ENCODE data around the gene TMEM59L. TPM values are rescaled to one million over a fixed set of nuclear protein-coding genes. Genes with fewer than 3 reads are reported as not detected.

The TMEM59L gene
- not detected in 2 replicates for total RNA-seq (2013; cell fraction: nucleolus; rRNA removed)
- total RNA-seq (2014; rRNA removed) (0.06 TPM in 1 of 2 replicates, not detected in the other), total RNA-seq (2014; rRNA removed; fragmentation: Illumina TruSeq; extraction: Trizol) (not detected in 2 replicates), total RNA-seq (2021) (not detected in 2 replicates), polyA plus RNA-seq (2011; rRNA removed) (not detected in 2 replicates), polyA plus RNA-seq (2014; fragmentation: Illumina TruSeq; extraction: Trizol) (not detected in 2 replicates), polyA plus RNA-seq (2014; fragmentation: Nextera tagmentation; extraction: Ambion mirVana) (not detected), polyA plus RNA-seq (2014; rRNA removed) (not detected in 2 replicates), polyA plus RNA-seq (2016; fragmentation: Nextera tagmentation; extraction: Ambion mirVana) (not detected), polyA minus RNA-seq (2011; rRNA and poly(A)+ RNA removed) (not detected in 2 replicates), Bru-seq, nascent RNA (not detected), BruChase-seq, experiment 1, labeled RNA remaining after a 6-hour chase (percentile 16 among the genes with signal in this experiment), BruChase-seq, experiment 2, labeled RNA remaining after a 2-hour chase (percentile 15 among the genes with signal in this experiment)
- polyA plus RNA-seq (2011; ENCODE audit: low read depth) = not detected
- polyA plus RNA-seq (2011; cell fraction: cytosol; rRNA removed) = not detected in 2 replicates
- 0.15 and 0.27 TPM in 2 replicates for polyA plus RNA-seq (2011; cell fraction: nucleus; rRNA removed)
- 0.09 TPM in 1 of 2 replicates, not detected in the other for polyA plus RNA-seq (2012)
- not detected in 2 replicates for polyA minus RNA-seq (2011; cell fraction: cytosol; rRNA and poly(A)+ RNA removed)
- not detected in 2 replicates for polyA minus RNA-seq (2011; cell fraction: nucleus; rRNA and poly(A)+ RNA removed)
- long read RNA-seq, experiment 1 = 0 reads
- long read RNA-seq, experiment 2 = 0 reads

DNA sequence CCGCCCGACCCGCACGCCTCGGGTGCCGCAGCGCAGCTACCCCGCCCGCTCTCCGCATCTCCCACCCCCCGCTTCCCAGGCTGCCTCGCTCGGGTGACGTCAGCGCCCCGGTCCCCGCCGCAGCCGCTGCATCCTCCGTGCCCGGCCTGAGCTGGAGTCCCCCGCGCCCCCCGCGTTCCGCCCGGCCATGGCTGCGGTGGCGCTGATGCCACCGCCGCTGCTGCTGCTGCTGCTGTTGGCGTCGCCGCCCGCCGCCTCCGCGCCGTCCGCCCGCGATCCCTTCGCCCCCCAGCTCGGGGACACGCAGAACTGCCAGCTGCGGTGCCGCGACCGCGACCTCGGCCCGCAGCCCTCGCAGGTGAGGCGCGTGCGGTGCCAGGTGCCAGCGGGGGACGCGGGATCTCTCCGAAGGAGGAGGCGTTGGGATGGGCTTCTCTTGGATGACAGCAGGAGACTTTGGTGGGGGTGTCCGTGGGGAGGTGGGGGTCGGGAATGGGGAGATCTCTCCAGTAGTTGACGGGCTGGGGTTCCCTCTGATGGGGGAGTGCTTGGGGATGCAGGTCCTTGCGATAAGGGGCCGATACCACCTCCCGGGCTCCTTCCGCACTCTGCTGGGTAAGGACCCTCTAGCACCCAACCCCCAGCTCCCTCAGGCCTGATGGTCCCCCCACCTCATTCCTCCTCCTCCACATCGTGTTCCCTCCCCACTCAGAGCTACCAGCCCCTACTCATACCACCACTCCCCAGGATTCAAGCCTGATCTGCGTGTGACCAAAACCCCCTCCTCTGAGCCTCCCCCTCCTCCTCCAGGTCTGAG lies at the start of gene TMEM59L:
TSS of gene TMEM59L (plus strand) at position 99 of the 817 bp plus-strand sequence. CDS start at position 188, 89 bp downstream.
- H3K4me3 ChIP-seq = no peak within 1 kb of the TSS
- peaks cover 2% of the 10 kb centered on the region; the same call in 1 of the 2 replicates for H4K20me1 ChIP-seq (ENCODE audit: control insufficient read depth, insufficient read depth)
- in situ Hi-C loops (cut with MboI) = no loop called here
- SMC1A ChIA-PET (ENCODE audit: uncharacterized antibody, unreplicated experiment) = interaction anchor here (0.6 kb wide), 1 partner anchor 128 kb away, joined by 3 read pairs; no protein-coding TSS in a partner anchor
- WGBS (ENCODE audit: insufficient coverage, insufficient replicate concordance, low lambda C conversion rate, missing lambda C conversion rate) = 7% methylated on average over 30 of the region's 70 CpGs
- no peak within 1 kb of the TSS for H3K4me2 ChIP-seq (ENCODE audit: control insufficient read depth, insufficient read depth)
- CTCF ChIA-PET = no interaction called here
- intact Hi-C loops (cut with micrococcal nuclease; ENCODE audit: unreplicated experiment) = no loop called here
- ATAC-seq (no peak), DNase-seq (ENCODE audit: low read depth, low spot score) (no peak), FAIRE-seq (no peak)
- H3K79me2 ChIP-seq (ENCODE audit: control insufficient read depth, insufficient read depth, low read length) = no peaks in the 10 kb centered on the region
- no peak within 1 kb of the TSS for H3K9ac ChIP-seq (ENCODE audit: control insufficient read depth, insufficient read depth, low read length)
- BruUV-seq (replicated peaks) = no TSS peak
- no peaks in the 10 kb centered on the region for H3K9me3 ChIP-seq (replicated peaks; ENCODE audit: control insufficient read depth, insufficient read depth, low read length)
- H3K27ac ChIP-seq (ENCODE audit: control insufficient read depth, insufficient read depth) = no peak within 1 kb of the TSS
- POLR2A ChIA-PET = no interaction called here
- TF ChIP-seq STAT1 (conservative IDR thresholded peaks at IDR 0.05) (no peak), SUZ12 (IDR thresholded peaks at IDR 0.05; ENCODE audit: unreplicated experiment) (peak; percentile 92)
- RAD21 ChIA-PET (ENCODE audit: unreplicated experiment) = no interaction called here
- H2AFZ ChIP-seq (ENCODE audit: control insufficient read depth, low read depth, low read length) = no peak within 1 kb of the TSS
- no peaks in the 10 kb centered on the region for H3K36me3 ChIP-seq (ENCODE audit: control insufficient read depth in 2 of 2, insufficient read depth in 2 of 2, low read length in 1 of 2)
- no peaks in the 10 kb centered on the region for H3K4me1 ChIP-seq (ENCODE audit: control insufficient read depth, insufficient read depth, low read length)
- peaks cover 19 to 27% of the 10 kb centered on the region in 2 experiments for H3K27me3 ChIP-seq (replicated peaks in 1 of 2; ENCODE audit: control insufficient read depth in 2 of 2, insufficient read depth in 2 of 2, low read length in 1 of 2)
